ENCODE results near the gene NBEA. TPM values are rescaled to one million over a fixed set of nuclear protein-coding genes. Genes with fewer than 3 reads are reported as not detected.

The NBEA gene
- total RNA-seq, 1 experiment from 2014 or later: 4.4 TPM

DNA sequence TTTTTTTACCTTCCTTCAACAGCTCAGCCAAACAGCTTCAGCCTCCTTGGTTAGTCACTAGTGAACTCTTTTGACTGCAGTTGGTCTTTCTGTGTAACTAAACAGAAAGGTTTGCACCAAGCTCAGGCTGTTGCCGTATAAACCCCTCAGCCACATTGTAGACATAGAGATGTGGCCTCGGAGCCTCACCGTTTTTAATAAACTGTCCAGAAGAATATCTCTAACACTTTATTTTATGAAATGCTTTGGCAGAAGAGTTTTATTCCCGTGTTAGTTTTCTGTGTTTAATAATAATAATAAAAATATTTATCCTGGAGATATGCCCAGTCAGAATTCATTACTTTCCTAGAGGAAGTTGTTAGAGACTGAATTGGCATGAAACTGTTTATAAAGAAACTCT lies 706.1 kb downstream of the NBEA start:
- H3K36me3 ChIP-seq (ENCODE audit: low read depth, low read length): no peaks in the 10 kb centered on the region
- no TSS peak for BruUV-seq (replicated peaks)
- POLR2A ChIA-PET (ENCODE audit: unreplicated experiment): no interaction called here

DNA sequence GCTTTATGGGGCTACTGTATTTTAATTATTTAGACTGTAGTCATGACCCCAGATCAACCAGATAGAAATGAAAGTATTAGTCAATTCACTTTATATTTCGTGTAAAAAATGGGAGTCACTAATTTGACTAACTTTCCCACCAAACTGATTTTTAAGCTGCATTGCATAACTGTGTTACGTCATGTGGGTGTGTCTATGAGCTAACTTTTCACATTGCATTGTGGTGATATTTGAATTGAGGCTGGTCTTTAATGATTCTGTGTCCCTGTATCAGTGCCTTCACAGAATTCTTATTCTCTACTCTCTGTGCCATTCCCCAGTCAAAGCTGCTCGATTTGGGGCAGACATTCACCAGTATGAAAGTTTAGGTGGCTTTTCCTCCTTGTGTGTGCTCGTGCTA lies 707.1 kb downstream of the NBEA start:
- Histone ChIP-seq H3K9me2 (replicated peaks; ENCODE audit: low read length) (no peaks in the 10 kb centered on the region), H3K4me1 (ENCODE audit: insufficient read depth, low read length) (no peaks in the 10 kb centered on the region), H3K4me3 (ENCODE audit: low read length) (no peak overlapping the region), H4K20me1 (ENCODE audit: low read length) (no peaks in the 10 kb centered on the region), H3F3A (ENCODE audit: low read length, unreplicated experiment) (no peaks in the 10 kb centered on the region), H3K9me3 (ENCODE audit: low read length) (no peaks in the 10 kb centered on the region), H3K27ac (ENCODE audit: low read length) (no peak overlapping the region), H3K79me2 (ENCODE audit: low read length) (no peaks in the 10 kb centered on the region), H3K36me3 (ENCODE audit: low read depth, low read length) (no peaks in the 10 kb centered on the region), H2AFZ (ENCODE audit: low read length) (no peak overlapping the region), H3K4me2 (ENCODE audit: low read length) (no peak overlapping the region), H3K9ac (ENCODE audit: low read length) (no peak overlapping the region), H3K27me3 (ENCODE audit: low read length) (no peaks in the 10 kb centered on the region)
- CTCF ChIA-PET: no interaction called here
- ATAC-seq (no peak), DNase-seq (no peak)
- POLR2A ChIA-PET (ENCODE audit: unreplicated experiment): no interaction called here
- intact Hi-C loops (cut with micrococcal nuclease): no loop called here
- TF ChIP-seq EZH2 (IDR thresholded peaks at IDR 0.05; ENCODE audit: low read length, unreplicated experiment) (no peak), CTCF (conservative IDR thresholded peaks at IDR 0.05; ENCODE audit: low read depth, low read length) (no peak), EZH2phosphoT487 (IDR thresholded peaks at IDR 0.05; ENCODE audit: borderline replicate concordance, low read length) (no peak)
- BruUV-seq (replicated peaks): no TSS peak

More for the DNA sequence above, 706.1 kb downstream of the NBEA start:
- Histone ChIP-seq H3K9me3 (ENCODE audit: low read length) (no peaks in the 10 kb centered on the region), H3F3A (ENCODE audit: low read length, unreplicated experiment) (no peaks in the 10 kb centered on the region), H2AFZ (ENCODE audit: low read length) (no peak overlapping the region), H3K27ac (ENCODE audit: low read length) (no peak overlapping the region), H3K4me1 (ENCODE audit: insufficient read depth, low read length) (no peaks in the 10 kb centered on the region), H3K4me2 (ENCODE audit: low read length) (no peak overlapping the region), H4K20me1 (ENCODE audit: low read length) (no peaks in the 10 kb centered on the region), H3K9ac (ENCODE audit: low read length) (no peak overlapping the region), H3K79me2 (ENCODE audit: low read length) (no peaks in the 10 kb centered on the region), H3K27me3 (ENCODE audit: low read length) (no peaks in the 10 kb centered on the region), H3K9me2 (replicated peaks; ENCODE audit: low read length) (no peaks in the 10 kb centered on the region), H3K4me3 (ENCODE audit: low read length) (no peak overlapping the region)
- TF ChIP-seq EZH2phosphoT487 (IDR thresholded peaks at IDR 0.05; ENCODE audit: borderline replicate concordance, low read length) (no peak), CTCF (conservative IDR thresholded peaks at IDR 0.05; ENCODE audit: low read depth, low read length) (no peak), EZH2 (IDR thresholded peaks at IDR 0.05; ENCODE audit: low read length, unreplicated experiment) (no peak)
- intact Hi-C loops (cut with micrococcal nuclease): no loop called here
- CTCF ChIA-PET: no interaction called here
- DNase-seq (no peak), ATAC-seq (no peak)

DNA sequence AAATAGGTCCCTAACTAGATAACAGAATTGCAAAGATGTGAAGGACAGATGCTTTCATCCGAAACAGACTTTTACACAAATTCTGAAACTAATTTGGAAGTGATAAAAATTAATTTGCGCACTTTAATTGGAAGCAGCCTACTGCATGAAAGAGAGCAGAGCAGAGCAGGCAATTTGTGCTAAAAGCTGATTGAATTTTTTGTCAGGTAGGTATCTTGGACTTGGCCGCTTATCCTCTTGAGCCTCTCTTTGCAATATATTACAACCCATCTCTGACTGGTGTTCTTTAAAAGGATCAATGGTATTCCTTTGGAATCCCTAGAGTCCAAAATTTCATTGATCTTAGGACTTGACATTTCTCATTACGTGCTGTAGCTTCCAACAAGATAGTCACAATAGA lies 717.7 kb downstream of the NBEA start:
- Histone ChIP-seq H3K36me3 (ENCODE audit: low read depth, low read length) (no peaks in the 10 kb centered on the region), H3K9me3 (ENCODE audit: low read length) (no peaks in the 10 kb centered on the region), H4K20me1 (ENCODE audit: low read length) (no peaks in the 10 kb centered on the region), H3K27me3 (ENCODE audit: low read length) (no peaks in the 10 kb centered on the region), H3K4me3 (ENCODE audit: low read length) (no peak overlapping the region), H3K9ac (ENCODE audit: low read length) (no peak overlapping the region), H3K4me1 (ENCODE audit: insufficient read depth, low read length) (no peaks in the 10 kb centered on the region), H3K79me2 (ENCODE audit: low read length) (no peaks in the 10 kb centered on the region), H2AFZ (ENCODE audit: low read length) (no peak overlapping the region), H3K4me2 (ENCODE audit: low read length) (no peak overlapping the region), H3K9me2 (replicated peaks; ENCODE audit: low read length) (no peaks in the 10 kb centered on the region), H3F3A (ENCODE audit: low read length, unreplicated experiment) (no peaks in the 10 kb centered on the region), H3K27ac (ENCODE audit: low read length) (no peak overlapping the region)
- ATAC-seq: no peak
- ChIA-PET CTCF (no interaction called here), POLR2A (ENCODE audit: unreplicated experiment) (no interaction called here)
- intact Hi-C loops (cut with micrococcal nuclease): no loop called here
- no TSS peak for BruUV-seq (replicated peaks)
- DNase-seq: no peak
- TF ChIP-seq EZH2 (IDR thresholded peaks at IDR 0.05; ENCODE audit: low read length, unreplicated experiment): no peak
- TF ChIP-seq EZH2phosphoT487 (IDR thresholded peaks at IDR 0.05; ENCODE audit: borderline replicate concordance, low read length): no peak
- no peak for TF ChIP-seq CTCF (conservative IDR thresholded peaks at IDR 0.05; ENCODE audit: low read depth, low read length)
